Islet of Langerhans (tissue), 1 donor: ENCODE results near the gene PCDHA12.
"Not testable (repeated sequence)": the region's sequence is repeated elsewhere in the genome, so short reads cannot be mapped to it uniquely, and the experiment has no call there.

Experiments used
- FAIRE-seq: peaks from one replicate; lab custom pipeline; 2011; peaks lifted over from hg19 to GRCh38; lab: Jason Lieb, UNC

Gene PCDHA12

GRCh38 chr5:140862441-140863295, 12.4 kb upstream of the PCDHA12 start:
- no peak for FAIRE-seq

GRCh38 chr5:140868721-140869554, 6.2 kb upstream of the PCDHA12 start, which contains the start of gene PCDHA11:
Gene PCDHA11, plus strand, starts transcription at chr5:140868957. Its CDS starts 147 bp downstream, at chr5:140869104.
- no peak for FAIRE-seq

DNA sequence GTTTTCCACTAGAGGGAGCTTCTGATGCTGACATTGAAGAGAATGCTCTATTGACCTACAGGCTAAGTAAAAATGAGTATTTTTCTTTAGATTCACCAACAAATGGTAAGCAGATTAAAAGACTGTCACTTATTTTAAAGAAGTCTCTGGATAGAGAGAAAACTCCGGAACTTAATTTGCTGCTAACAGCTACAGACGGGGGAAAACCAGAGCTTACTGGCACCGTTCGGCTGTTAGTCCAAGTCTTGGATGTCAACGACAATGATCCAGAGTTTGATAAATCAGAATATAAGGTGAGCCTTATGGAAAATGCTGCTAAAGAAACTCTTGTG, 5.6 kb upstream of the PCDHA12 start:
- no peak for FAIRE-seq

- FAIRE-seq = no peak
Observed at GRCh38 chr5:140870221-140871201, 4.6 kb upstream of the PCDHA12 start.

GRCh38 chr5:140876541-140877261, 1.6 kb downstream of the PCDHA12 start:
- not testable (repeated sequence) for FAIRE-seq

- no peak for FAIRE-seq
Observed at GRCh38 chr5:140877262-140877581, 2.1 kb downstream of the PCDHA12 start.

- FAIRE-seq = no peak
Observed at GRCh38 chr5:140881889-140882590, 6.9 kb downstream of the PCDHA12 start, which contains the start of gene PCDHA13. Gene PCDHA13, plus strand, starts transcription at chr5:140882124. Its CDS starts 145 bp downstream, at chr5:140882269.

GRCh38 chr5:140882591-140882899, 7.4 kb downstream of the PCDHA12 start:
- no peak for FAIRE-seq

DNA sequence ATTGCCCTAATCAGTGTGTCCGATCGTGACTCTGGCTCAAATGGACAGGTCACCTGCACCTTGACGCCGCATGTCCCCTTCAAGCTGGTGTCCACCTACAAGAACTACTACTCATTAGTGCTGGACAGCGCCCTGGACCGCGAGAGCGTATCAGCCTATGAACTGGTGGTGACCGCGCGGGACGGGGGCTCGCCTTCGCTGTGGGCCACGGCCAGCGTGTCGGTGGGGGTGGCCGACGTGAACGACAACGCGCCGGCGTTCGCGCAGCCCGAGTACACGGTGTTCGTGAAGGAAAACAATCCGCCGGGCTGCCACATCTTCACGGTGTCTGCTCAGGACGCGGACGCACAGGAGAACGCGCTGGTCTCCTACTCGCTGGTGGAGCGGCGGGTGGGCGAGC, 8.3 kb downstream of the PCDHA12 start:
- FAIRE-seq = no peak

- FAIRE-seq = no peak
Observed at GRCh38 chr5:140883927-140884697, 9.0 kb downstream of the PCDHA12 start.

- no peak for FAIRE-seq
Observed at GRCh38 chr5:140916325-140916724, 41.2 kb downstream of the PCDHA12 start.

GRCh38 chr5:140923601-140924000, 48.5 kb downstream of the PCDHA12 start:
- FAIRE-seq = no peak

DNA sequence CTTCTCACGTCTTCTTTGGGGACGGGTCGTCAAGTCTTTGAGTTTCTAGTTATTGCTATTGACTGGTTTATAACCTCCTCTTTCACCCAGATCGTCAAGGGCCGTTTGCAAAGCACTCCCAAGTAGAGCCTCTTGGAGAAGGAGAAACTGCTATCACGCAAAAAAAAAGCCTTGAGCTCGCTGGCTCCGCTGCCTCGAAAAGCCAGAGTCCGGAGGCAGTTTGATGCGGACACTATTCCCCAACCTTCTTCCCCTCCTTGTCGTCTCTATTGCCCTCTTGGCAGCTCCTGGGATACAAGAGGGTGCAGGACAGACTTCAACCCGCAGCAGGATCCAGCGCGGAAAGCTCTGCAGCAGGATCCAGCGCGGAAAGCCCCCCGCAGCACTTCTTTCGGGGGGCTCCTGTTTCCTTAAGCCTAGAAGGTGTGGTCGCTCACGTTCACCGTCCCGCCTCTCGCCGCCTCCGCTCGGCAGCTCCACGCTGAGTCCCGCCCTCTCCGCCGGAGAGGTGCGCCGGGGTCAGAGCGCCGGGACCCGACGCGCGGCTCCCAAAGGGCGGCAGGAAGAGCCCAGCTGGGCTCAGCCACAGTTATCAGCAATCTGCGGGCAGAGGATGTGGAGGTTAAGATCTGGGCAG, 50.8 kb downstream of the PCDHA12 start, which contains the start of gene PCDHAC1:
Gene PCDHAC1, plus strand, starts transcription at position 494 of the 637 bp plus-strand sequence. CDS start 594 bp downstream, outside the sequence.
- no peak for FAIRE-seq

DNA sequence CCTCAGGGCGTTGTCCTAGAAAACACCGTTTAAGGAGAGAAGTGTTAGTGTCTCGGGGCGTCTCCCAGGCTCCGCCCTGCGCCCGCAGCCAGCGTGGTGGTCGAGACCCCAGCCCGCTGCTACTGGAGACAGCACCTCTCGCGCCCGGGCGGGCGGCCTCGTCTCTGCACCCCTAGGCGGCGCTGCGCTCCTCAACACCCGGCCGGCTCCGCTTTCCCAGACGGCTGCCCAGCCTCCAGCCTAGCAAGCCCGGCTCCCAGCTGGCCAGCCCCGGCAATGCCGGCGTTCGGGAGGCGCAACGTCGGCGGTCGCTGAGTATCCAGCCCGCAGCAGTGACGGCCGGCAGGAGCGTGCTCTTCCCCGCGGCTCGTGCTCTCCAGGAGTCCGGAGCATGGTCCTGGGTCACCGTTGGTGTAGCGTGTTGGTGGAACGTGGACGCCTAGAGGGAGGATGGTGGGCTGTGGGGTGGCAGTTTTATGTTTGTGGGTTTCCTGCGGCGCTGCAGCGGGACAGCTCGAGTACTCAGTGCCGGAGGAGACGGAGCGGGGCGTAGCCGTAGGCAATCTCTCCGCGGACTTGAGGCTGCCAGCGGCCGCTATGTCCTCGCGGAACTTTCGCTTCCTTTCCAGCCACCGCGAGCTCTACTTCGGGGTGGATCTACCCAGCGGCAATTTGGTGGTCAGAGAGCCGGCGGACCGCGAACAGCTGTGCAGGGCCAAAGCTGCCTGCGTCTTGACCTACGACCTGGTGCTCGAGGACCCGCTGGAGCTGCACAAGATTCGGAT, 51.5 kb downstream of the PCDHA12 start:
- FAIRE-seq = no peak

GRCh38 chr5:140927228-140927573, 52.1 kb downstream of the PCDHA12 start:
- no peak for FAIRE-seq
